Measurements from ENCODE around the gene IRX1.

DNA sequence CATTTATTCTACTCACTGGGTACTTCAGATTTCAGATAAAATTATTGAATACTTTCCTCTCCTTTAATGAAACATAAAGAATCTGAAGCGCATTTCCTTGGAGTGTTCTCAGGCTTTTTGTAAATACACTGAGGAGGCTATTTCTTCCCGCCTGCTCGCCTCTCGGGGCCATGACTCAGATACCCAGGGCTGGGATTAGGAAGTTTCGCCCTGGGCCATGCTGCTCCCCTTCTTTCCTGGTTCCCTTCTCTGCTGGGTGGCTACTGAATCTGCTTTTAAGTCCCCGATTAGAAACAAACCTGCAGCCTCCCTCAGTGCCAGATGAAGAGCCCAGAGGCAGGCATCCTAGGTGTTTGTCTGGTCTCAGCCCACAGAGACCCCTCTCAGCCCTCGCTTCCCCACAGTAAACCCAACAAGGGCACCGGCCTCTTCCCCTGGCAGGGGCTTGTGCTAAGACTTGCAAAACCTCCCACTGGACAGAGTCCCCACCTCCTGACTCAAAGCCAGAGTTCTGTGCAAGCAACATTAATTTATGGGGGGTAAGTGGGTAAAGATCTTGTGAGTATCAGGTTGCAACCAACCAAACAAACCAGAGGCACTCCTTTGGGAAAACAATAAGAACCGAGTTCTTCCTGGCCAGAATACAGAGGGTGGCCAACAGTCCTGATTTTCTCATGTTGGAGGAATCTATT, 30.7 kb upstream of the IRX1 start:
- TF ChIP-seq POLR2AphosphoS5 (IDR thresholded peaks at IDR 0.05; ENCODE audit: borderline replicate concordance, low read depth, low read length) (no peak), EZH2 (IDR thresholded peaks at IDR 0.05) (no peak)
